Measurements from ENCODE around the gene FAM180A.

DNA sequence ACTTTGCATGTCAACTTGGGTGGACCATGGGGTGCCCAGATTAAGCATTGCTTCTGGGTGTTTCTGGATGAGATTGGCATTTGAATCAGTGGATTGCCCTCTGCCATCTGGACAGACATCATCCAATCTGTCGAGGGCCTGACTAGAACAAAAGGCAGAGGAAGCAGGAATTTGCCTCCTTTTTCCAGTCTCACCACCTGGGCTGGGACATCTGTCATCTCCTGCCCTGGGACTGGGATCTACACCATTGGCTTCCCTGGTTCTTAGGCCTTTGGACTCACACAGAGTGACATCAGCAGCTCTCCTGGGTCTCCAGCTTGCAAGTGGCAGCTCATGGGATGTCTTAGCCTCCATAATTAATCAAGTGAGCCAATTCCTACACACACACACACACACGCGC lies 30.9 kb downstream of the FAM180A start:
- TF ChIP-seq, protein P1, sequence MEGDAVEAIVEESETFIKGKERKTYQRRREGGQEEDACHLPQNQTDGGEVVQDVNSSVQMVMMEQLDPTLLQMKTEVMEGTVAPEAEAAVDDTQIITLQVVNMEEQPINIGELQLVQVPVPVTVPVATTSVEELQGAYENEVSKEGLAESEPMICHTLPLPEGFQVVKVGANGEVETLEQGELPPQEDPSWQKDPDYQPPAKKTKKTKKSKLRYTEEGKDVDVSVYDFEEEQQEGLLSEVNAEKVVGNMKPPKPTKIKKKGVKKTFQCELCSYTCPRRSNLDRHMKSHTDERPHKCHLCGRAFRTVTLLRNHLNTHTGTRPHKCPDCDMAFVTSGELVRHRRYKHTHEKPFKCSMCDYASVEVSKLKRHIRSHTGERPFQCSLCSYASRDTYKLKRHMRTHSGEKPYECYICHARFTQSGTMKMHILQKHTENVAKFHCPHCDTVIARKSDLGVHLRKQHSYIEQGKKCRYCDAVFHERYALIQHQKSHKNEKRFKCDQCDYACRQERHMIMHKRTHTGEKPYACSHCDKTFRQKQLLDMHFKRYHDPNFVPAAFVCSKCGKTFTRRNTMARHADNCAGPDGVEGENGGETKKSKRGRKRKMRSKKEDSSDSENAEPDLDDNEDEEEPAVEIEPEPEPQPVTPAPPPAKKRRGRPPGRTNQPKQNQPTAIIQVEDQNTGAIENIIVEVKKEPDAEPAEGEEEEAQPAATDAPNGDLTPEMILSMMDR (IDR thresholded peaks at IDR 0.05) = no peak
- TF ChIP-seq FOXM1 (IDR thresholded peaks at IDR 0.05; ENCODE audit: low read depth) = no peak
- TF ChIP-seq, protein P2, sequence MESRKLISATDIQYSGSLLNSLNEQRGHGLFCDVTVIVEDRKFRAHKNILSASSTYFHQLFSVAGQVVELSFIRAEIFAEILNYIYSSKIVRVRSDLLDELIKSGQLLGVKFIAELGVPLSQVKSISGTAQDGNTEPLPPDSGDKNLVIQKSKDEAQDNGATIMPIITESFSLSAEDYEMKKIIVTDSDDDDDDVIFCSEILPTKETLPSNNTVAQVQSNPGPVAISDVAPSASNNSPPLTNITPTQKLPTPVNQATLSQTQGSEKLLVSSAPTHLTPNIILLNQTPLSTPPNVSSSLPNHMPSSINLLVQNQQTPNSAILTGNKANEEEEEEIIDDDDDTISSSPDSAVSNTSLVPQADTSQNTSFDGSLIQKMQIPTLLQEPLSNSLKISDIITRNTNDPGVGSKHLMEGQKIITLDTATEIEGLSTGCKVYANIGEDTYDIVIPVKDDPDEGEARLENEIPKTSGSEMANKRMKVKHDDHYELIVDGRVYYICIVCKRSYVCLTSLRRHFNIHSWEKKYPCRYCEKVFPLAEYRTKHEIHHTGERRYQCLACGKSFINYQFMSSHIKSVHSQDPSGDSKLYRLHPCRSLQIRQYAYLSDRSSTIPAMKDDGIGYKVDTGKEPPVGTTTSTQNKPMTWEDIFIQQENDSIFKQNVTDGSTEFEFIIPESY (IDR thresholded peaks at IDR 0.05; ENCODE audit: borderline replicate concordance, low read depth) = no peak
- no peak for TF ChIP-seq MXI1 (IDR thresholded peaks at IDR 0.05; ENCODE audit: low read depth, low read length)
- no peak for TF ChIP-seq POLR2AphosphoS5 (IDR thresholded peaks at IDR 0.05; ENCODE audit: low read depth, low read length)
- TF ChIP-seq YY1 (IDR thresholded peaks at IDR 0.05; ENCODE audit: low read depth) = no peak
- no peak for TF ChIP-seq FOXJ3 (CRISPR knock-in tag; IDR thresholded peaks at IDR 0.05)
